Liver (tissue), 3 donors: ENCODE measurements around the gene PFDN2.

Experiments
- EGR1 ChIP-seq, 2 donors: IDR thresholded peaks; 2 replicates each; pipeline ENCODE4 v1.6.1; 2016 to 2018; ENCODE audit warnings: antibody characterized with exemption in 2 of 2, low read depth in 2 of 2
- FOXA1 ChIP-seq: IDR thresholded peaks from 2 replicates; pipeline ENCODE4 v1.6.1; 2016; ENCODE audit warnings: antibody characterized with exemption
- GABPA ChIP-seq, 2 donors: IDR thresholded peaks in 1 of 2; conservative IDR thresholded peaks in 1 of 2; 2 replicates each; pipeline ENCODE4 v1.6.1; 2016; ENCODE audit warnings: antibody characterized with exemption in 2 of 2, mild to moderate bottlenecking in 1 of 2, moderate library complexity in 1 of 2
- JUND ChIP-seq, 2 donors: IDR thresholded peaks; 2 replicates each; pipeline ENCODE4 v1.6.1; 2016; ENCODE audit warnings: antibody characterized with exemption in 2 of 2
- NR2F2 ChIP-seq: IDR thresholded peaks from 2 replicates; pipeline ENCODE4 v1.6.1; 2016; ENCODE audit warnings: antibody characterized with exemption
- RAD21 ChIP-seq, 2 donors: IDR thresholded peaks; 2 replicates each; pipeline ENCODE4 v1.6.1; 2016; ENCODE audit warnings: antibody characterized with exemption in 2 of 2, mild to moderate bottlenecking in 2 of 2
- RXRA ChIP-seq, 2 donors: IDR thresholded peaks; 2 replicates each; pipeline ENCODE4 v1.6.1; 2017 to 2018; ENCODE audit warnings: antibody characterized with exemption in 2 of 2, mild to moderate bottlenecking in 1 of 2
- SP1 ChIP-seq: IDR thresholded peaks from 2 replicates; pipeline ENCODE4 v1.6.1; 2018; ENCODE audit warnings: antibody characterized with exemption, mild to moderate bottlenecking
- TAF1 ChIP-seq: conservative IDR thresholded peaks from 2 replicates; pipeline ENCODE4 v1.6.1; 2016; ENCODE audit warnings: antibody characterized with exemption, mild to moderate bottlenecking
- YY1 ChIP-seq: IDR thresholded peaks from 2 replicates; pipeline ENCODE4 v1.6.1; 2016; ENCODE audit warnings: antibody characterized with exemption, mild to moderate bottlenecking
- TF ChIP-seq, protein P1 (sequence below): fragments of 150-350 bp; IDR thresholded peaks from 2 replicates; pipeline ENCODE4 v1.5.1; 2017; ENCODE audit warnings: improper control_type of control experiment, low read depth, low read length; ENCODE audit not compliant: missing input control
- TF ChIP-seq, protein P2 (sequence below): IDR thresholded peaks from 2 replicates; pipeline ENCODE4 v1.6.1; 2016; ENCODE audit warnings: antibody characterized with exemption, mild to moderate bottlenecking
- TF ChIP-seq, protein P3 (sequence below): IDR thresholded peaks from 2 replicates; pipeline ENCODE4 v1.6.1; 2016; ENCODE audit warnings: antibody characterized with exemption
- donor health status: healthy.
- donor health status: healthy.

DNA sequence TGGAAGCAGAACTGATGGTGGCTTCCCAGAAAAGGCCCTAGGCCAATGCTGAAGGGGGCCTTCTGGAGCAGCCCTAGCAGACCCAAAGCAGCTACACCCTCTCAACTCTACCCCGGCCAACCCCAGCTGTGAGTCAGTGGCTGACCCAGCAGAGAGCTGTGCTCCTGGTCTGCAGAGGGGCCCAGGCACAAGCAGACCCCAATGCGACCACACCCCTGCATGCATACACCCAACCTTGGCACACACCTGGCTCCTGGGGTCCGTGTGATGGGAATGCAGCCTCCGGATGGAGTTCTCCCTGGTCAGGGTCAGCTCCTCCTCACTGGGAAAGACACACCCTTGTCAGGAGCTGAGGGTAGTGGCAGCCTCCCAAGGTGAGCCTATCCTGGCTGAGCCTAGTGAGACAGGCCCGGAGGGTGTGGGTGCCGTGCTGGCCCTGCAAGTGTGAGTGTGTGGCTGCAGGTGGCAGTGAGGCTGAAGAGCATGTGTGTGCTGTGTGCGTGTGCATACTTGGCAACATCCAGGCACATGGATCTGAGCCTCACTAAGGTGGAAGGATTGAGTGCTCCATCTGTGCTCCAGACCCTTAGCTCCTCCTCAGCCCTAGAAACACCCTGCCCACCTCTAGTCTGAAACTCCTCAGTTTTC is 44.2 kb downstream of the PFDN2 start:
- TF ChIP-seq, protein P1, sequence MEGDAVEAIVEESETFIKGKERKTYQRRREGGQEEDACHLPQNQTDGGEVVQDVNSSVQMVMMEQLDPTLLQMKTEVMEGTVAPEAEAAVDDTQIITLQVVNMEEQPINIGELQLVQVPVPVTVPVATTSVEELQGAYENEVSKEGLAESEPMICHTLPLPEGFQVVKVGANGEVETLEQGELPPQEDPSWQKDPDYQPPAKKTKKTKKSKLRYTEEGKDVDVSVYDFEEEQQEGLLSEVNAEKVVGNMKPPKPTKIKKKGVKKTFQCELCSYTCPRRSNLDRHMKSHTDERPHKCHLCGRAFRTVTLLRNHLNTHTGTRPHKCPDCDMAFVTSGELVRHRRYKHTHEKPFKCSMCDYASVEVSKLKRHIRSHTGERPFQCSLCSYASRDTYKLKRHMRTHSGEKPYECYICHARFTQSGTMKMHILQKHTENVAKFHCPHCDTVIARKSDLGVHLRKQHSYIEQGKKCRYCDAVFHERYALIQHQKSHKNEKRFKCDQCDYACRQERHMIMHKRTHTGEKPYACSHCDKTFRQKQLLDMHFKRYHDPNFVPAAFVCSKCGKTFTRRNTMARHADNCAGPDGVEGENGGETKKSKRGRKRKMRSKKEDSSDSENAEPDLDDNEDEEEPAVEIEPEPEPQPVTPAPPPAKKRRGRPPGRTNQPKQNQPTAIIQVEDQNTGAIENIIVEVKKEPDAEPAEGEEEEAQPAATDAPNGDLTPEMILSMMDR: no peak
- TF ChIP-seq, protein P2, sequence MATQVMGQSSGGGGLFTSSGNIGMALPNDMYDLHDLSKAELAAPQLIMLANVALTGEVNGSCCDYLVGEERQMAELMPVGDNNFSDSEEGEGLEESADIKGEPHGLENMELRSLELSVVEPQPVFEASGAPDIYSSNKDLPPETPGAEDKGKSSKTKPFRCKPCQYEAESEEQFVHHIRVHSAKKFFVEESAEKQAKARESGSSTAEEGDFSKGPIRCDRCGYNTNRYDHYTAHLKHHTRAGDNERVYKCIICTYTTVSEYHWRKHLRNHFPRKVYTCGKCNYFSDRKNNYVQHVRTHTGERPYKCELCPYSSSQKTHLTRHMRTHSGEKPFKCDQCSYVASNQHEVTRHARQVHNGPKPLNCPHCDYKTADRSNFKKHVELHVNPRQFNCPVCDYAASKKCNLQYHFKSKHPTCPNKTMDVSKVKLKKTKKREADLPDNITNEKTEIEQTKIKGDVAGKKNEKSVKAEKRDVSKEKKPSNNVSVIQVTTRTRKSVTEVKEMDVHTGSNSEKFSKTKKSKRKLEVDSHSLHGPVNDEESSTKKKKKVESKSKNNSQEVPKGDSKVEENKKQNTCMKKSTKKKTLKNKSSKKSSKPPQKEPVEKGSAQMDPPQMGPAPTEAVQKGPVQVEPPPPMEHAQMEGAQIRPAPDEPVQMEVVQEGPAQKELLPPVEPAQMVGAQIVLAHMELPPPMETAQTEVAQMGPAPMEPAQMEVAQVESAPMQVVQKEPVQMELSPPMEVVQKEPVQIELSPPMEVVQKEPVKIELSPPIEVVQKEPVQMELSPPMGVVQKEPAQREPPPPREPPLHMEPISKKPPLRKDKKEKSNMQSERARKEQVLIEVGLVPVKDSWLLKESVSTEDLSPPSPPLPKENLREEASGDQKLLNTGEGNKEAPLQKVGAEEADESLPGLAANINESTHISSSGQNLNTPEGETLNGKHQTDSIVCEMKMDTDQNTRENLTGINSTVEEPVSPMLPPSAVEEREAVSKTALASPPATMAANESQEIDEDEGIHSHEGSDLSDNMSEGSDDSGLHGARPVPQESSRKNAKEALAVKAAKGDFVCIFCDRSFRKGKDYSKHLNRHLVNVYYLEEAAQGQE: no peak
- TF ChIP-seq YY1 (no peak), EGR1 (IDR thresholded peaks at IDR 0.05; ENCODE audit: low read depth in 2 of 2) (no peak), GABPA (IDR thresholded peaks at IDR 0.05 in 1 of 2, conservative IDR thresholded peaks at IDR 0.05 in 1 of 2) (no peak), SP1 (no peak), FOXA1 (no peak), TAF1 (no peak), RAD21 (IDR thresholded peaks at IDR 0.05) (no peak), JUND (IDR thresholded peaks at IDR 0.05) (no peak), NR2F2 (no peak), RXRA (IDR thresholded peaks at IDR 0.05) (no peak)
- TF ChIP-seq, protein P3, sequence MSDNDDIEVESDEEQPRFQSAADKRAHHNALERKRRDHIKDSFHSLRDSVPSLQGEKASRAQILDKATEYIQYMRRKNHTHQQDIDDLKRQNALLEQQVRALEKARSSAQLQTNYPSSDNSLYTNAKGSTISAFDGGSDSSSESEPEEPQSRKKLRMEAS: no peak
